Muscle layer of duodenum (tissue), 2 donors: ENCODE measurements around the gene LSAMP.

ENCODE experiments used
- H3K27ac ChIP-seq: one replicate; pipeline ENCODE4 v1.7.0; 2013; ENCODE audit warnings: mild to moderate bottlenecking, low read length
- H3K27me3 ChIP-seq: one replicate; pipeline ENCODE4 v1.7.0; 2013; ENCODE audit warnings: low read depth, mild to moderate bottlenecking, control low read depth, low read length
- H3K36me3 ChIP-seq, 2 donors: one replicate each; pipeline ENCODE4 v1.7.0; 2013; ENCODE audit warnings: low read length in 2 of 2, control low read depth in 1 of 2, mild to moderate bottlenecking in 1 of 2; ENCODE audit not compliant: insufficient read depth in 2 of 2, control insufficient read depth in 1 of 2
- H3K4me1 ChIP-seq, 2 donors: one replicate each; pipeline ENCODE4 v1.7.0; 2013; ENCODE audit warnings: low read length in 2 of 2, mild to moderate bottlenecking in 2 of 2, control low read depth in 1 of 2, moderate library complexity in 1 of 2; ENCODE audit not compliant: insufficient read depth in 2 of 2, control insufficient read depth in 1 of 2
- H3K4me3 ChIP-seq, 2 donors: one replicate each; pipeline ENCODE4 v1.7.0; 2013; ENCODE audit warnings: low read length in 2 of 2, low read depth in 1 of 2, mild to moderate bottlenecking in 1 of 2
- H3K9me3 ChIP-seq, 2 donors: one replicate each; pipeline ENCODE4 v1.7.0; 2013; ENCODE audit warnings: low read length in 2 of 2, control low read depth in 1 of 2, mild to moderate bottlenecking in 1 of 2; ENCODE audit not compliant: control insufficient read depth in 1 of 2
- donor health status: healthy.

LSAMP gene

DNA sequence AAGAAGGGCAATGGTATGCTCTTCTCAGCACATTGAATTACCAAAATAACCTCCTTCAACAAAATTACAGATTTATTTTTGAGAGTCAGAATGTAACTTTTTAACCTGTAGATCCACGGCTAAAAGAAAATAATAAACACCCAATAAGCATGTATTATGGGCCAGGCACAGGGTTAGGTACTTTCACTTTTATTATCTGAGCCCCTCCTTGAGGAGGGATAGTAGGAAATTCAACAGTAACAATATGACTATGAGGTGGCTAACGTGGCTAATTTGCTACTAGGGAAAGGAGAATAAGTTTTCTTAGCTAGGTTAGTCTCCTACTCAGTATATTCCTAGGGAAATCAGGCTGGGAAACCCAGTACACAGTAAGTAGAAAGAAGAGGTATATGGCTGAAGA lies 515.1 kb downstream of the LSAMP start:
- H3K27me3 ChIP-seq, result no peaks in the 10 kb centered on the region
- H3K27ac ChIP-seq, result no peak overlapping the region
- H3K36me3 ChIP-seq, result no peaks in the 10 kb centered on the region
- H3K4me3 ChIP-seq, result no peak overlapping the region
- no peaks in the 10 kb centered on the region for H3K4me1 ChIP-seq
- H3K9me3 ChIP-seq, result no peaks in the 10 kb centered on the region

DNA sequence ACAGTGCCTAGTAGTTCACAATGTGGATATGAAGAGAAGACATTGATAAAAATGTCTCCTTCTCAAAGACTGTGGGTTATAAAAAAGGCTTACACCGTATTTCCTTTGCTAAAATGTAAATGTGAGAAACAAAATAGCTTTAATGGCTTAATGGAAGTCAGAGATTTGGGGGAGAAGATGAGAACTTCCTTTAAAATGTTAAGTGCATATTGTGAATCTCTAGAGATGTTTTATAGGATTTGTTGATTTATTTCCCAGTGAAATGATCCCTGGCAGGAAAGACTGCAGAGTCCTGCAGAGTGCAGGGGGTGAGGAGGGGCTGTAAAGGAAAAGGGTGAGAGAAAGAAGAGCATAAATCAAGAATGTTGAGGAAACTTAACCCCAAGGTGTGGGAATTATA lies 516.9 kb downstream of the LSAMP start:
- Histone ChIP-seq H3K27ac (no peak overlapping the region), H3K36me3 (no peaks in the 10 kb centered on the region), H3K27me3 (no peaks in the 10 kb centered on the region), H3K4me3 (no peak overlapping the region), H3K9me3 (no peaks in the 10 kb centered on the region), H3K4me1 (no peaks in the 10 kb centered on the region)

GRCh38 chr3:115927197-115927596 lies 518.1 kb downstream of the LSAMP start:
- Histone ChIP-seq H3K36me3 (no peaks in the 10 kb centered on the region), H3K27ac (no peak overlapping the region), H3K27me3 (no peaks in the 10 kb centered on the region), H3K9me3 (no peaks in the 10 kb centered on the region), H3K4me1 (no peaks in the 10 kb centered on the region), H3K4me3 (no peak overlapping the region)

DNA sequence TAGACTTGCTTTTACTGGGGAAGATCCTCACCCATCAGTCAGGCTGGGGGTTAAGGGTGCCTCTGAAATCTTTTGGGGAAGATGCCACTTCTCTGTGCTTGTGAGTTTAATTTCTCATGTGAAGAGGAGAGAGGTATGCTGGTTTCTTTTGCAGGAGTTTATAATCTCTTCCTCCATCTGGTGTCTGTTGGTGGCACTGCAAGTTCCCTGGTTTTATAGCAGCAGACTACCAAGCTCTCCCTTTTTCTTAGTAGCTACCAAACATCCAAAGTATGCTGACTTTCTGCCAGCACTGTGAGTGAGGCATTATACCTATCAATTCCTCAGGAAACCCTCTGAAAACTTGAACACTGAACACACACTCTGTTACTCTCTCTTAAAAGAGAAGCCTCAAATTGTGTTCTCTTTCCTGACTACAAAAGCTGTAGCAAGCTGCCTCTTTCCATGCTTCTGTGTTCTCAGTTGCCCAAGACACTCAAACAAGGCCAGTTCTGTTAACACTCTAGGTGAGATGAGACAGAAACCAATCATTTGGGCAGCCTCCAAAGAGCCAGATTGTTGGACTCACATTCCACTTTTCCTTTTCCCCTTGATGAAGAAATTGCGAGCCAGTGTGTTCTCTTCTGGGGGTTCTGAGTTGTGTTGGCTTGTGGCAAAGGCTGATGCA lies 522.5 kb downstream of the LSAMP start:
- H3K9me3 ChIP-seq, result peaks cover 0 to 3% of the 10 kb centered on the region in 2 donors
- H3K27ac ChIP-seq, result no peak overlapping the region
- H3K36me3 ChIP-seq, result no peaks in the 10 kb centered on the region

DNA sequence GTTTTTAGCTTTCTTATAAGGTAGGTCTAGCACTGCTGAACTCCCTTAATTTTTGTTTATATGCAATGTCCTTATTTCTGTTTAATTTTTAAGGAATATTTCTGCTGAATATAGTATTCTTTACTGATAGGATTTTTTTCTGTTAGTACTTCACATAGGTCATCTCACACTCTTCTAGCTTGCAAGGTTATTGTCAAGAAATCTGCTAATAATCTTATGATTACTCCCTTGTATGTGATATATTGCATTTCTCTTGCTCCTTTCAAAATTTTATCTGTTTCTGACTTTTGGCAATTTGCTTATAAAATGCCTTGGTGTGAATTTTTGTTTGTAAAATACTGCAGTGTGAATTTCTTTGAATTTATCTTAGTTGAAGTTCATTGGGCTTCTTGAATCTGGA lies 523.6 kb downstream of the LSAMP start:
- no peaks in the 10 kb centered on the region for H3K4me1 ChIP-seq
- no peaks in the 10 kb centered on the region for H3K27me3 ChIP-seq
- H3K27ac ChIP-seq, result no peak overlapping the region
- no peak overlapping the region for H3K4me3 ChIP-seq
- H3K36me3 ChIP-seq, result no peaks in the 10 kb centered on the region
- peaks cover 0 to 3% of the 10 kb centered on the region in 2 donors for H3K9me3 ChIP-seq

More for the DNA sequence above, 522.5 kb downstream of the LSAMP start:
- no peaks in the 10 kb centered on the region for H3K4me1 ChIP-seq
- H3K4me3 ChIP-seq, result no peak overlapping the region
- H3K27me3 ChIP-seq, result no peaks in the 10 kb centered on the region

GRCh38 chr3:115918900-115919299 lies 526.4 kb downstream of the LSAMP start:
- H3K27ac ChIP-seq, result no peak overlapping the region
- peaks cover 0 to 3% of the 10 kb centered on the region in 2 donors for H3K9me3 ChIP-seq
- H3K36me3 ChIP-seq, result no peaks in the 10 kb centered on the region
- no peak overlapping the region for H3K4me3 ChIP-seq
- H3K4me1 ChIP-seq, result no peaks in the 10 kb centered on the region
- H3K27me3 ChIP-seq, result no peaks in the 10 kb centered on the region

GRCh38 chr3:115916866-115917265 lies 528.4 kb downstream of the LSAMP start:
- Histone ChIP-seq H3K4me3 (no peak overlapping the region), H3K9me3 (peaks cover 0 to under 1% of the 10 kb centered on the region in 2 donors), H3K36me3 (no peaks in the 10 kb centered on the region), H3K27me3 (no peaks in the 10 kb centered on the region), H3K4me1 (no peaks in the 10 kb centered on the region), H3K27ac (no peak overlapping the region)

GRCh38 chr3:115915061-115915460 lies 530.2 kb downstream of the LSAMP start:
- Histone ChIP-seq H3K4me1 (no peaks in the 10 kb centered on the region), H3K36me3 (no peaks in the 10 kb centered on the region), H3K27me3 (no peaks in the 10 kb centered on the region), H3K27ac (no peak overlapping the region), H3K4me3 (no peak overlapping the region), H3K9me3 (no peaks in the 10 kb centered on the region)

GRCh38 chr3:115913069-115913686 lies 532.1 kb downstream of the LSAMP start:
- Histone ChIP-seq H3K4me3 (no peak overlapping the region), H3K27ac (no peak overlapping the region), H3K27me3 (no peaks in the 10 kb centered on the region), H3K36me3 (no peaks in the 10 kb centered on the region), H3K9me3 (no peaks in the 10 kb centered on the region), H3K4me1 (no peaks in the 10 kb centered on the region)

DNA sequence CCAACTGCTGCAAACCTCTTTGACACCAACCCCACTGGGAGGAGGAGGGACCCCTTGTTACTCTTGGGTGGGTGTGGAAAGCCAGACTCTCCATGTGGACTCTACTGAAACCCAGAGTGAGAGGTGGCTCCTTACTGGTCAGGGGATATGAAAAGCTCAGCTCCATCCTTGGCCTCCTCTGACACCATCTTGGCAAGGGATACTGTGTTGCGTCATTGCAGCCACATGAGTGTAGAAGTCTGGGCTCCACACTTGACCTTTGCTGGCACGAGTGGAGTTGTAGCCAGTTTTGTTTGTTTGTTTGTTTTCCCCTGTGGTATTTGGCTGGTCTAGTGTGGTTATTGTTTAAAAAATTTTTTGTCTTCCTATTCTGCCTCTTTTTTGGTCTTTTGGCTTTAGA lies 532.9 kb downstream of the LSAMP start:
- H3K9me3 ChIP-seq, result no peaks in the 10 kb centered on the region
- no peak overlapping the region for H3K4me3 ChIP-seq
- H3K27ac ChIP-seq, result no peak overlapping the region
- H3K4me1 ChIP-seq, result no peaks in the 10 kb centered on the region
- no peaks in the 10 kb centered on the region for H3K27me3 ChIP-seq
- H3K36me3 ChIP-seq, result no peaks in the 10 kb centered on the region

DNA sequence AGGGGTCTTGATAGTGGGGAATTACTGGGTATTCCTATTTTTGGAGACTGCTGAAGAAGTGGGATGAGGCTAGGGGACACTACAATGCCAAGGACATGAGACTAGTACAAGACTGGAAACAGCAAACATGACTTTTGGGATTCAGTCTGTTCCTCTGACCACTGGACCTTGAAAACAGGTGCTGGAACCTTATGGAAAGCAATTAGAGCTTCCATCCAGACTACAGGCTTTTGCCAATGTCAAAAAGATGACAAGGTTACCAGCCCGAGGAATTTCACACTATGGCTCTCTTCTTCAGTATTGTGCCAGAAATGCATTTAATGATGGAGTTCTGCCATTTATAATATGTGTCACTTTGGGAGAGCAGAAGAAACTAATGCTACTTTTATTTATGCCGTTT lies 539.4 kb downstream of the LSAMP start:
- Histone ChIP-seq H3K27me3 (no peaks in the 10 kb centered on the region), H3K4me3 (no peak overlapping the region), H3K36me3 (no peaks in the 10 kb centered on the region), H3K27ac (no peak overlapping the region), H3K9me3 (no peaks in the 10 kb centered on the region), H3K4me1 (no peaks in the 10 kb centered on the region)

GRCh38 chr3:115903843-115904242 lies 541.4 kb downstream of the LSAMP start:
- no peaks in the 10 kb centered on the region for H3K4me1 ChIP-seq
- H3K36me3 ChIP-seq, result no peaks in the 10 kb centered on the region
- no peak overlapping the region for H3K4me3 ChIP-seq
- no peaks in the 10 kb centered on the region for H3K27me3 ChIP-seq
- H3K27ac ChIP-seq, result no peak overlapping the region
- H3K9me3 ChIP-seq, result no peaks in the 10 kb centered on the region
